ENCODE results near the gene VASH2. TPM values are rescaled to one million over a fixed set of nuclear protein-coding genes. Genes with fewer than 3 reads are reported as not detected.

Gene VASH2
- total and polyA plus RNA-seq, 5 donors from 2014 or later = 0.25 to 1.7 (median 0.40) TPM

- Histone ChIP-seq H3K36me3 (ENCODE audit: control insufficient read depth, insufficient read depth, low read length) (no peaks in the 10 kb centered on the region), H3K4me3 (ENCODE audit: low read depth, low read length) (no peak overlapping the region), H3K9me3 (ENCODE audit: control insufficient read depth in 2 of 2, low read length in 2 of 2) (no peaks in the 10 kb centered on the region), H3K27me3 (ENCODE audit: control insufficient read depth, insufficient read depth, low read length) (no peaks in the 10 kb centered on the region), H3K27ac (ENCODE audit: insufficient read depth, low read length, poor library complexity, severe bottlenecking) (no peak overlapping the region), H3K4me1 (ENCODE audit: control insufficient read depth, insufficient read depth, low read length, poor library complexity, severe bottlenecking) (no peaks in the 10 kb centered on the region)
- Mint-ChIP-seq H3K36me3 (no peaks in the 10 kb centered on the region), H3K9me3 (peaks cover 0 to 3% (median 0%) of the 10 kb centered on the region in 7 donors), H3K4me3 (no peak overlapping the region), H3K27me3 (peaks cover 14% of the 10 kb centered on the region), H3K27ac (no peak overlapping the region), H3K4me1 (no peaks in the 10 kb centered on the region)
- no peak for ATAC-seq (ENCODE audit: low read depth in 2 of 2)
- no peak for DNase-seq
These were observed 16.4 kb upstream of the VASH2 start for GRCh38 chr1:212933815-212934471.

- no peak overlapping the region for H3K4me3 ChIP-seq (ENCODE audit: low read depth, low read length)
- H3K27ac Mint-ChIP-seq = no peak overlapping the region
- H3K27me3 ChIP-seq (ENCODE audit: control insufficient read depth, insufficient read depth, low read length) = no peaks in the 10 kb centered on the region
- H3K36me3 ChIP-seq (ENCODE audit: control insufficient read depth, insufficient read depth, low read length) = no peaks in the 10 kb centered on the region
- no peak overlapping the region for H3K27ac ChIP-seq (ENCODE audit: insufficient read depth, low read length, poor library complexity, severe bottlenecking)
- no peak for DNase-seq
- H3K9me3 Mint-ChIP-seq = peaks cover 0 to 6% (median 0%) of the 10 kb centered on the region in 7 donors
- no peaks in the 10 kb centered on the region for H3K9me3 ChIP-seq (ENCODE audit: control insufficient read depth in 2 of 2, low read length in 2 of 2)
- H3K36me3 Mint-ChIP-seq = peaks cover 3% of the 10 kb centered on the region
- no peak overlapping the region for H3K4me3 Mint-ChIP-seq
- H3K4me1 Mint-ChIP-seq = no peaks in the 10 kb centered on the region
- no peaks in the 10 kb centered on the region for H3K4me1 ChIP-seq (ENCODE audit: control insufficient read depth, insufficient read depth, low read length, poor library complexity, severe bottlenecking)
- H3K27me3 Mint-ChIP-seq = peaks cover 21% of the 10 kb centered on the region
- ATAC-seq (ENCODE audit: low read depth in 2 of 2) = no peak
These were observed 14.9 kb upstream of the VASH2 start for GRCh38 chr1:212935387-212935981.

GRCh38 chr1:212937034-212937433, 13.3 kb upstream of the VASH2 start:
- no peaks in the 10 kb centered on the region for H3K36me3 ChIP-seq (ENCODE audit: control insufficient read depth, insufficient read depth, low read length)
- H3K27me3 ChIP-seq (ENCODE audit: control insufficient read depth, insufficient read depth, low read length) = peaks cover 3% of the 10 kb centered on the region
- H3K27ac Mint-ChIP-seq = no peak overlapping the region
- no peak overlapping the region for H3K4me3 Mint-ChIP-seq
- no peak for ATAC-seq (ENCODE audit: low read depth in 2 of 2)
- no peak for DNase-seq
- H3K27ac ChIP-seq (ENCODE audit: insufficient read depth, low read length, poor library complexity, severe bottlenecking) = no peak overlapping the region
- H3K4me1 ChIP-seq (ENCODE audit: control insufficient read depth, insufficient read depth, low read length, poor library complexity, severe bottlenecking) = no peaks in the 10 kb centered on the region
- no peaks in the 10 kb centered on the region for H3K9me3 ChIP-seq (ENCODE audit: control insufficient read depth in 2 of 2, low read length in 2 of 2)
- peaks cover 3% of the 10 kb centered on the region for H3K36me3 Mint-ChIP-seq
- H3K9me3 Mint-ChIP-seq = peaks cover 0 to 11% (median 2%) of the 10 kb centered on the region in 7 donors
- H3K27me3 Mint-ChIP-seq = peaks cover 23% of the 10 kb centered on the region
- no peaks in the 10 kb centered on the region for H3K4me1 Mint-ChIP-seq
- no peak overlapping the region for H3K4me3 ChIP-seq (ENCODE audit: low read depth, low read length)

DNA sequence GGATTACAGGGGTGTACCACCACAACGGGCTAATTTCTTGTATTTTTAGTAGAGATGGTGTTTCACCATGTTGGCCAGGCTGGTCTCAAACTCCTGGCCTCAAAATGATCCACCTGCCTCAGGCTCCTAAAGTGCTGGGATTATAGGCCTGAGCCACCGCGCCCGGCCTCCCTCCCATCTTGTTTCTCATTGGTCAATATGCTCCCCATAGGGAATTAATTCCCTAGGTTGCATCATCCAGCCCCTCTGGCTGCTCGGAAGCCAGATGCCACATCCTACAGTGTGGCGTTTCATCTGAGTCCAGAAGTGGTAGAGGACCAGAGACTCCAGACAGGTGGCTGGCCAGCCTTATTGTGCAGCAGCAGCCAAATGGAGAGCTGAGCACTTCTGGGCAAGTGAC, 11.5 kb upstream of the VASH2 start:
- Histone ChIP-seq H3K4me3 (ENCODE audit: low read depth, low read length) (no peak overlapping the region), H3K36me3 (ENCODE audit: control insufficient read depth, insufficient read depth, low read length) (no peaks in the 10 kb centered on the region), H3K27me3 (ENCODE audit: control insufficient read depth, insufficient read depth, low read length) (peaks cover 3% of the 10 kb centered on the region), H3K27ac (ENCODE audit: insufficient read depth, low read length, poor library complexity, severe bottlenecking) (no peak overlapping the region), H3K9me3 (ENCODE audit: control insufficient read depth in 2 of 2, low read length in 2 of 2) (no peaks in the 10 kb centered on the region), H3K4me1 (ENCODE audit: control insufficient read depth, insufficient read depth, low read length, poor library complexity, severe bottlenecking) (no peaks in the 10 kb centered on the region)
- peaks cover 0 to 11% (median 2%) of the 10 kb centered on the region in 7 donors for H3K9me3 Mint-ChIP-seq
- H3K27ac Mint-ChIP-seq = no peak overlapping the region
- H3K4me3 Mint-ChIP-seq = no peak overlapping the region
- H3K27me3 Mint-ChIP-seq = peaks cover 31% of the 10 kb centered on the region
- peaks cover 3% of the 10 kb centered on the region for H3K36me3 Mint-ChIP-seq
- DNase-seq = no peak
- ATAC-seq (ENCODE audit: low read depth in 2 of 2) = no peak
- H3K4me1 Mint-ChIP-seq = no peaks in the 10 kb centered on the region

- no peaks in the 10 kb centered on the region for H3K4me1 ChIP-seq (ENCODE audit: control insufficient read depth, insufficient read depth, low read length, poor library complexity, severe bottlenecking)
- Mint-ChIP-seq H3K4me3 (no peak overlapping the region), H3K9me3 (peaks cover 0 to 11% (median 2%) of the 10 kb centered on the region in 7 donors), H3K27me3 (peaks cover 35% of the 10 kb centered on the region), H3K27ac (no peak overlapping the region), H3K36me3 (peaks cover 3% of the 10 kb centered on the region), H3K4me1 (no peaks in the 10 kb centered on the region)
- H3K27ac ChIP-seq (ENCODE audit: insufficient read depth, low read length, poor library complexity, severe bottlenecking) = no peak overlapping the region
- DNase-seq (no peak), ATAC-seq (ENCODE audit: low read depth in 2 of 2) (no peak)
- no peaks in the 10 kb centered on the region for H3K9me3 ChIP-seq (ENCODE audit: control insufficient read depth in 2 of 2, low read length in 2 of 2)
- H3K4me3 ChIP-seq (ENCODE audit: low read depth, low read length) = no peak overlapping the region
- no peaks in the 10 kb centered on the region for H3K36me3 ChIP-seq (ENCODE audit: control insufficient read depth, insufficient read depth, low read length)
- peaks cover 3% of the 10 kb centered on the region for H3K27me3 ChIP-seq (ENCODE audit: control insufficient read depth, insufficient read depth, low read length)
These were observed 8.9 kb upstream of the VASH2 start for GRCh38 chr1:212941452-212941851.

DNA sequence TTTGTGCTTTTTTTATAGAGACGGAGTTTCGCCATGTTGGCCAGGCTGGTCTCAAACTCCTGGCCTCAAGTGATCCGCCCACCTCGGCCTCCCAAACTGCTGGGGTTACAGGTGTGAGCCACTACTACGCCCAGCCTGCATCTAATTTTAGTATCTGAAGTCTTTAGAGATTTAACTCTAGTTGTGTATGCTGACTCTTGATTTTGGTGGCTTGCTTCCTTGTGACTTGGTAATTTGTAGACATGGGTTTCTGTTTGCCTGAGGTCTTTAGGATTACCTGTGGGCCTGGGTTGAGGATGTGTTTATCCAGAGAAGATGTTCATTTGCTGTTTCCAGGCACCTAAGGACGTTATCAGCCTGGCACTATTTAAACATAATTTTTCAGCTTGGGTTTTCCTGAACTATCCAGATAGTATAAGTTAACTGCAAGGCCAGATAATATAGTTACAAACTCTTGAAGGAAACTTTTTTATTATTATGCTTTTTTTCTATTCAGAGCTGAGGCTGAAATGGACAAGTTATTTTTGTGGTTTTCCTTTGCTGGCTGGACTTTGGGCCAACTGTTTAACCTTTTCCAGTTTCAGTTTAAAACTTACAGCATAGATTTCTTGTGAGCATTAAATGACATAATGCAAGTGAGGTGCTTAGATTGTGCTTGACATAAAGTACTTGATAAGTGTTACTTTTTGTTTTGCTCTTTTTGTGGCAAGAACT, 7.5 kb upstream of the VASH2 start:
- Mint-ChIP-seq H3K9me3 (peaks cover 0 to 11% (median 2%) of the 10 kb centered on the region in 7 donors), H3K4me3 (no peak overlapping the region), H3K27ac (no peak overlapping the region), H3K36me3 (peaks cover 3% of the 10 kb centered on the region), H3K4me1 (no peaks in the 10 kb centered on the region), H3K27me3 (peaks cover 38% of the 10 kb centered on the region)
- Histone ChIP-seq H3K4me1 (ENCODE audit: control insufficient read depth, insufficient read depth, low read length, poor library complexity, severe bottlenecking) (no peaks in the 10 kb centered on the region), H3K4me3 (ENCODE audit: low read depth, low read length) (no peak overlapping the region), H3K9me3 (ENCODE audit: control insufficient read depth in 2 of 2, low read length in 2 of 2) (no peaks in the 10 kb centered on the region), H3K36me3 (ENCODE audit: control insufficient read depth, insufficient read depth, low read length) (no peaks in the 10 kb centered on the region), H3K27me3 (ENCODE audit: control insufficient read depth, insufficient read depth, low read length) (peaks cover 3% of the 10 kb centered on the region), H3K27ac (ENCODE audit: insufficient read depth, low read length, poor library complexity, severe bottlenecking) (no peak overlapping the region)
- DNase-seq = no peak
- no peak for ATAC-seq (ENCODE audit: low read depth in 2 of 2)

DNA sequence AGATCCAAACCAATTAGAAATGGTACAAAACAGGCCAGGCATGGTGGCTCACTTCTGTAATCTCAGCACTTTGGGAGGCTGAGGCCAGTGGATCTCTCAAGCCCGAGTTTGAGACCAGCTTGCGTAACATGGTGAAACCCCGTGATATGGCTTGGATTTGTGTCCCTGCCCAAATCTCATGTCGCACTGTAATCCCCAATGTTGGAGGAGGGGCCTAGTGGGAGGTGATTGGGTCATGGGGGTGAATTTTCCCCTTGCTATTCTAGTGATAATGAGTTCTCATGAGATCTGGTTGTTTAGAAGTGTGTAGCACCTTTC, 7.0 kb upstream of the VASH2 start:
- no peak for ATAC-seq (ENCODE audit: low read depth in 2 of 2)
- Mint-ChIP-seq H3K36me3 (peaks cover 3% of the 10 kb centered on the region), H3K4me3 (no peak overlapping the region), H3K9me3 (peaks cover 0 to 13% (median 2%) of the 10 kb centered on the region in 7 donors), H3K4me1 (no peaks in the 10 kb centered on the region), H3K27ac (no peak overlapping the region), H3K27me3 (peaks cover 38% of the 10 kb centered on the region)
- no peak overlapping the region for H3K4me3 ChIP-seq (ENCODE audit: low read depth, low read length)
- no peaks in the 10 kb centered on the region for H3K36me3 ChIP-seq (ENCODE audit: control insufficient read depth, insufficient read depth, low read length)
- H3K27ac ChIP-seq (ENCODE audit: insufficient read depth, low read length, poor library complexity, severe bottlenecking) = no peak overlapping the region
- H3K4me1 ChIP-seq (ENCODE audit: control insufficient read depth, insufficient read depth, low read length, poor library complexity, severe bottlenecking) = no peaks in the 10 kb centered on the region
- no peaks in the 10 kb centered on the region for H3K9me3 ChIP-seq (ENCODE audit: control insufficient read depth in 2 of 2, low read length in 2 of 2)
- H3K27me3 ChIP-seq (ENCODE audit: control insufficient read depth, insufficient read depth, low read length) = peaks cover 3% of the 10 kb centered on the region
- DNase-seq = no peak

All from CD4-positive, CD25-positive, alpha-beta regulatory T cell (primary cell).